Activated T-cell treated with anti-CD3 and anti-CD28 coated beads, Interleukin-2, amount 50 U/mL, for 4 hours (primary cell): ENCODE data around the gene PARP11. TPM values are rescaled to one million over a fixed set of nuclear protein-coding genes. Genes with fewer than 3 reads are reported as not detected.
A peak's percentile ranks its signal among the peaks of the same experiment; 100 is the strongest.

Experiments used
- ATAC-seq, 2 donors: fragments of 200-7000 bp; cut with Tn5 transposase; one replicate each; pipeline ENCODE4 v1.10.0; 2021
- DNase-seq: peaks from one replicate; pipeline ENCODE4 v3.0.0-alpha.2; 2020
- H3K27me3 Mint-ChIP-seq: one replicate; pipeline ENCODE4 v1.8.0; 2021; ENCODE audit warnings: low read depth, mixed read lengths
- H3K36me3 Mint-ChIP-seq: one replicate; pipeline ENCODE4 v1.8.0; 2022; ENCODE audit warnings: mixed read lengths; ENCODE audit not compliant: insufficient read depth
- H3K4me1 Mint-ChIP-seq: one replicate; pipeline ENCODE4 v1.8.0; 2021; ENCODE audit warnings: low read depth, mixed read lengths
- H3K4me3 Mint-ChIP-seq: one replicate; pipeline ENCODE4 v1.8.0; 2021; ENCODE audit warnings: mild to moderate bottlenecking, moderate library complexity, mixed read lengths
- H3K9me3 Mint-ChIP-seq: one replicate; pipeline ENCODE4 v1.8.0; 2021; ENCODE audit warnings: mixed read lengths
- total RNA-seq, 3 donors: library from RNA; stranded (reverse); gene quantifications; one replicate each; pipeline ENCODE4 v1.2.1, GENCODE V29; 2021

Gene PARP11
- total RNA-seq, 3 donors from 2014 or later: 8.3 to 12.5 (median 9.0) TPM

DNA sequence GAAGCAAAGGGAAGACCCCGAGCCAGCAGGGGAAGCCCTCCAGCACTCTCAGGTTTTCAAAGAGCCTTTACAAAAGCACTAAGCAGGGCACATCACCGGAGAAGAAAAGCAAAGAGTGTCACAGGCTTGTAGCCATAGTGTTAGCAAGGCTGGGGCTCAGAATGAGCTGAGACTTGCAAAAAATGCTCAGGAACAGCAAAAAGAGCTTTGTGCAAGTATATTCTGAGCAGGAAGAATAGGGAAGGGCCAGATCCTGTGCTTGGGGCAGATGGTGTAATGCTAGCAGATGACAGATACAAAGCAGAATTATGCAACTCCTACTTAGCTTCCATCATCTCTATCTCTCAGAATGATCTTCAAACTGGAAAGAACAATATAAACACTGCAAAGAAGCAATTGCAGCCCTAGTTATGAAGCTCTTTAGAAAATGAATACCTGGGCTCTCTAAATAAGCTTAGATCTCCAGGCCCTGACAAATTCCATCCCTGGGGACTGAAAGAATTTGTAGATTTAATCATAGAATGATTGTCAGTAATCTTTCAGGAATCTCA, 23.7 kb upstream of the PARP11 start:
- ATAC-seq (peak in 1 of 2 donors; percentile 35), DNase-seq (no peak)
- H3K27me3 Mint-ChIP-seq: no peaks in the 10 kb centered on the region
- H3K9me3 Mint-ChIP-seq: no peaks in the 10 kb centered on the region
- H3K4me1 Mint-ChIP-seq: peaks cover 7% of the 10 kb centered on the region
- H3K36me3 Mint-ChIP-seq: no peaks in the 10 kb centered on the region
- peak overlapping the region; percentile 63 for H3K4me3 Mint-ChIP-seq

DNA sequence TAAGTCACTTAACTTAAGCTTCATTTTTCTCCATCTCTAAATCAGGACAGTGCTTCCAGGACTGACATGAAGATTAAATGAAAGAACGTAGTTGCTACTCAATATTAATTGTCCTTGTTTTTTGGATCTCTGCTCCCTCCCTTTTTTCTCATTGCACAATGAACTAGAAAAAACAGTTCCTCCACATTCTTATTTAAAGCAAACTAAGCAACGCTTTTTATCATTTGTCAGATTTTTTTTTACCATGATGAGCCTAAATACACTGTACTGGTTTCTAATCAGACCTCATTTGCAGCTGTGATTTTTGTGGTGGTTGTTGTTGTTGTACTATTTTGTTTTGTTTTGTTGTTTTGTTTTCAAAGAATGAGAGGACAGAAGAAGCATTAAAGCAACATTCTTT, 23.2 kb upstream of the PARP11 start:
- Mint-ChIP-seq H3K4me3 (no peak overlapping the region), H3K27me3 (no peaks in the 10 kb centered on the region), H3K36me3 (no peaks in the 10 kb centered on the region), H3K9me3 (no peaks in the 10 kb centered on the region), H3K4me1 (peaks cover 7% of the 10 kb centered on the region)
- ATAC-seq (no peak), DNase-seq (no peak)

DNA sequence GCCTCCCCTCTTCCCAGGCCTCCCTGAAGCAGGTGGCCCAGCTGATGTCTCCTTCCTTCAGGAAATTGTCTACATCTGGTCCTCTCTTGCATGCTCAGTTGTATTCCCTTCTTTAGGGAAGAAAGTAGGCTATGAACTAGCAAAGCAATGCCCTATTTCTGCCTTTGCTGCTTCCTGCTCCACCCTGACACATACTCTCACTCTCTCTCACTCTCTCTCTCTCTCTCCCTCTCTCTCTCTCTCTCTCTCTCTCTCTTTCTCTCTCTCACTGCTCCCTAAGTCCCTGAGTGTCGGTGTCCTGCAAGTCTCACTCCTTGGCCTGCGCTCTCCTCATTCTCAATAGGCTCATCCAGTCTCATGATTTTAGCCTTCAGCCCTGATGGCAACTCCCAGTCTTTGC, 19.4 kb upstream of the PARP11 start:
- no peak overlapping the region for H3K4me3 Mint-ChIP-seq
- H3K36me3 Mint-ChIP-seq: no peaks in the 10 kb centered on the region
- DNase-seq: no peak
- no peak for ATAC-seq
- H3K9me3 Mint-ChIP-seq: no peaks in the 10 kb centered on the region
- H3K4me1 Mint-ChIP-seq: no peaks in the 10 kb centered on the region
- H3K27me3 Mint-ChIP-seq: no peaks in the 10 kb centered on the region

DNA sequence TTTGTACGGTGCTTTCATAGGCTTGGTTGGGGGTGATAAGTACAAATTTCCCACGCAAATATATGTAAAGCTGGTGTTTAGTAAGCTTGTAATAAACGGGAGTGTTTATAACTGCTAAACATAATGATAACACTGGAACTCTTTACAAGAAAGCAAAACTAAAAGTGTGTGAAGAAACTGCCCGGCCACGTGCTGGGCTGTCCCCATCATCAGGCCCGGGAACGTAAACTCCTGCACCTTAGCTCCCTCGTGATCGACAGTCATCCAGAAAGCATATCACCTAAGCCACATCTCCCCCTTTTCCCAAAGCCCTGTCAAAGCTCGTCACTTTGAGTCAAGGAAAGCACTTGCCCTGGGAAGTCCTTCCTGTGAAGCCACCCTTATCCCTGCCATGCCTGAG, 18.0 kb upstream of the PARP11 start:
- Mint-ChIP-seq H3K9me3 (no peaks in the 10 kb centered on the region), H3K4me3 (no peak overlapping the region), H3K27me3 (no peaks in the 10 kb centered on the region), H3K4me1 (no peaks in the 10 kb centered on the region), H3K36me3 (no peaks in the 10 kb centered on the region)
- ATAC-seq (no peak), DNase-seq (no peak)

DNA sequence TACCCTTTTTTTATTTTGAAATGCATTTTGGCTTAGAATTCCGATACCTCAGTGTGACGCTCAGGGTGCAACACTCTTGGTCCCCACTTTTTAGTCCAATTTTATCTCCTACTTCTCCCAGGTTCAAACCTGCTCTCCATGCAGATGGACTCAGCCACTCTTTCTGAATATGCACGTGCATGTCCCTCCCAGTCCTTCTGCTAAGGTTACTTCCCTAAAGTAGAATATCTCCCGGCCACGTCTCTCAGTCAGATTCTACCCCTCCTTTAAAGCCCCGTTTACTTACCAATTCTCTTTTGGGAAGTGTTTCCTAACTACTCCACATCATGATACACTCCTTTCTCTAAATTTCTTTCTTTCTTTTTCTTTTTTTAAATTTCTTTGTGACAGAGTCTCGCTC, 15.5 kb upstream of the PARP11 start:
- no peaks in the 10 kb centered on the region for H3K27me3 Mint-ChIP-seq
- no peak for ATAC-seq

DNA sequence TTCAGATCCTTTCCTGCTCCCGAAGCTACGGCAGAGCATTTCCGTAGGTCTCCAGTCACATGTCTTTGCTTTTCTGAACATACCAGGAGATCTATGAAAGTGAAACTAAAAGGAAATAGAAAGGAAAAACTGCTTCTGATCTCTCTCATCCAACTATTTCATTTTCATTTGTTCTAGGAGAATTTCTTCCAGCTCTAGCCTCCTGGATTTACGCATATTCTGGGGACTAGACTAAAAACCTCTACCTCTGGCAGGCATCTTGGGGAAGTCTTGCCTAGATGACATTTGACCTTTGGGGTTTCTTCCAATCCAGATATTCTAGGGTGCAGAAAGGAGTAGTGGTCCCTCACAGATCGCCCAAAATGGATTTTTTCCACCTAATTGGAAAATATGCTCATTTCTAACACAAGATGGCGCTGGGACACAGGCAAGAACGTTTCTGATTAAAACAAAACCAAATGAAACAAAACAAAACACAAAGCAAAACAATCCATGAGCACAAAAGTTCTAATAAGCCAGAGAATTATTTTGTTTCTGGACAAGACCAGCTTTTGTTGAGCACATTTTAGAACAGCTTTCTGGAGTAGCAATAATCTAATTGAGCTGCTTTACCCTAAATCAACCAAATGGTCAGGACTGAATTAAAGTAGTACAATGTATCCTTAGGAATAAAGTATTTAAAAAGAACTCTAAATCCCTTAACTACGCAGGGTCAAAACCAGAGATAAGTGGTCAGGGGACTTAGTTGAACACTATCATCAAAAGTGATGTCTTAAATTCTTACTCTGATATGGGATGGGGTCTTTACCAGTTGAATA, 12.3 kb upstream of the PARP11 start:
- no peaks in the 10 kb centered on the region for H3K36me3 Mint-ChIP-seq
- H3K4me1 Mint-ChIP-seq: peaks cover 8% of the 10 kb centered on the region

More for the DNA sequence above, 15.5 kb upstream of the PARP11 start:
- DNase-seq: no peak
- Mint-ChIP-seq H3K9me3 (no peaks in the 10 kb centered on the region), H3K4me1 (peaks cover 8% of the 10 kb centered on the region), H3K36me3 (no peaks in the 10 kb centered on the region), H3K4me3 (no peak overlapping the region)

DNA sequence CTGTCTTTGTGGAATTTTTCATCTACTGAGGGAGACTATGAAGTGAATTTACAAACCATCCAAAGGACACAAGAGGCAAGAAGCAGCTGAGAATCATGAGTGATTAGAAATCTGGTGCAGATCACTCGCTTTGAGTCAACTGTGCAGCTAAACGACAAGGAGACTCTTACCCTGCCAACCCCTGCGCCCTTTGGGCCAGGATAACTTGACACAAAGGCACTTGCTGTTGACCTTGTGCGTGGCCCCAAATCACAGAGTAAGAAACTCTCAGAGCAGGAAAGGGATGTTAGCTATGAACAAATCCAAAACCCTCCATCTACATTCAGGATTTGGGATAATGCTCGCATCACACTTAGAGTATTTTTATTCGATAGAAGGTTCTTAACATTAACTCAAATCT, 11.5 kb upstream of the PARP11 start:
- Mint-ChIP-seq H3K27me3 (peaks cover 5% of the 10 kb centered on the region), H3K4me3 (no peak overlapping the region), H3K4me1 (peaks cover 12% of the 10 kb centered on the region), H3K9me3 (no peaks in the 10 kb centered on the region), H3K36me3 (no peaks in the 10 kb centered on the region)
- DNase-seq (no peak), ATAC-seq (no peak)

More for the DNA sequence above, 12.3 kb upstream of the PARP11 start:
- DNase-seq (peak; percentile 23), ATAC-seq (no peak)
- Mint-ChIP-seq H3K27me3 (peaks cover 5% of the 10 kb centered on the region), H3K4me3 (no peak overlapping the region), H3K9me3 (no peaks in the 10 kb centered on the region)

DNA sequence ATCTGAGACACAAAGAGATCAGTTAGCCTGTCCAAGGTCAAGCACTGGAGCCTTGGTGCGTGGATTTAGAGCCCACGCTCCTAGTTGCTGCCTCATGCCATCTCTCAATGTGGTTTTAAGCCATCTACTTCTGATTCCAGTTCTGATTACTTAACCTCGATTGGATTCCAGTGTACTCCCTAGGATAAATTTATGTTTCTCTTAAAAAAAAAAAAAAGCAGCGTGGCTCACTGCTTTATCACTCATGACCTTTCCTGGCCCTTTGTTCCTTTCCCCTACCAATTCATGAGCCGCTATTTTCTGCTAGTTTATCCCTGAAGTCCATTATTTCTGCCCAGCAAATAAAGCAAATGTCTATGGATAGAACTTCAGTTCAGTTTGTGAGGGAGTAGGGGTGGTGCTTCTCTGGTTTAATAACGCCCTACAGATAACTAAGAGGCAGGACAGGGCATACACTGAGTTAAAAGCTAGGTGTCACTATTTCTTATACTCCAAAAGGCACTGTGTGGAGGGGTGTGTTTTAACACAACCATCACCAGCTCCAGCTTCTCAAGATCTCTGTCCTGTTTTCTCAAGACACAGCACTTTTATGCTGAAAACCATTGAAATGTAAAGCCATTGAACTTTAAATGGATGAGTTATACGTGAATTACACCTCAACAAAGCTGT, 9.8 kb upstream of the PARP11 start:
- Mint-ChIP-seq H3K36me3 (no peaks in the 10 kb centered on the region), H3K4me3 (no peak overlapping the region), H3K27me3 (peaks cover 5% of the 10 kb centered on the region), H3K4me1 (peaks cover 22% of the 10 kb centered on the region), H3K9me3 (no peaks in the 10 kb centered on the region)
- ATAC-seq (peak; percentile 65 to 74), DNase-seq (no peak)

DNA sequence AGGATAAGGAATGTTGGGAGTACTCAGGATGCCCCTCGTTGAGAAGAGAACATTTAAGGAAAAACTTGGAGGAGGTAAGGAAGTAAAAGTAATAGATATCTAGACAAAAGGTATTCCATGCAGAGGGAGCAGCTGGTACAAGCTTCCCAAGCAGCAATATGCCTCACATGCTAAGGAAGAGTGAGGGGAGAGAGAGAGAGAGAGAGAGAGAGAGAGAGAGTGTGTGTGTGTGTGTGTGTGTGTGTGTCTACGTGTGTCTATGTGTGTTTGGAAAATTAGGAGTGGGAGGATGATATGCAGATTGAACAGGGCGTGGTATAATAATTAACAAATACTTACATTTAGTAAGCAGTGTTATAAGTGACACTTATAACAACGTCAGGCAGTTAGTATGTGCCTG, 9.2 kb upstream of the PARP11 start:
- no peaks in the 10 kb centered on the region for H3K36me3 Mint-ChIP-seq
- H3K4me1 Mint-ChIP-seq: peaks cover 22% of the 10 kb centered on the region
- H3K4me3 Mint-ChIP-seq: no peak overlapping the region
- H3K9me3 Mint-ChIP-seq: no peaks in the 10 kb centered on the region
- peaks cover 5% of the 10 kb centered on the region for H3K27me3 Mint-ChIP-seq
- no peak for DNase-seq
- no peak for ATAC-seq

DNA sequence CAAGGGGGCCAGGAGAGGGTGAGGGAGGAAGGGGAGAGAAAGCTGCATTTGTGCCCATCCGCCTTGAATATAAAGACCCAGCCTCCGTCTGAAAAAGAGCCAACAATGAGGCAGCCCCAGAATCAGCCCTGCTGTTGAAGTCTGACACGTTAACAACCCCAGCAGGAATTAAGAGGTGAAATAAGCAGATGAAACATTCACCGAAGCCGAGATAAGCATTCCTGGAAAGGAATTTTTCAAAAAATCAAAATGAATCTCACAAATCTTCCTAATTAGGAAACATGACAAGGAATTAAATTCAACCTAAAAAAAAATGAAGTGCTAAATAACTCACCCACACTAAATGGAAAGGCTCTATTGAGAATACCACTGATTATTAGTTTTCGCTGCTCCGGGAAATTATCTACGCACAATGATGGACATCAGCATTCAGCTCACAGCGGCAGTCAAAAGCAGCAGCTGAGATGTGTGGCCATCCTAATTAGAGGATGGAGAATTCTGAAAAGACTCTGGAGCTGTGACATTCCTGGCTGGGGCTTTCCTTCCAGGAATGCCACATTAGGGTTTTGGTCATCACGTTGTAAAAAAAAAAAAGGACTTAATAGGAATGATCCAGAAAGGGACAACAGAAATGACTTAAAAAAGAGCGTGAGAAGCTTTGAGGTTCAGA, 8.2 kb upstream of the PARP11 start:
- ATAC-seq (no peak), DNase-seq (no peak)
- Mint-ChIP-seq H3K4me1 (peaks cover 22% of the 10 kb centered on the region), H3K9me3 (no peaks in the 10 kb centered on the region), H3K27me3 (peaks cover 5% of the 10 kb centered on the region), H3K36me3 (no peaks in the 10 kb centered on the region), H3K4me3 (no peak overlapping the region)

DNA sequence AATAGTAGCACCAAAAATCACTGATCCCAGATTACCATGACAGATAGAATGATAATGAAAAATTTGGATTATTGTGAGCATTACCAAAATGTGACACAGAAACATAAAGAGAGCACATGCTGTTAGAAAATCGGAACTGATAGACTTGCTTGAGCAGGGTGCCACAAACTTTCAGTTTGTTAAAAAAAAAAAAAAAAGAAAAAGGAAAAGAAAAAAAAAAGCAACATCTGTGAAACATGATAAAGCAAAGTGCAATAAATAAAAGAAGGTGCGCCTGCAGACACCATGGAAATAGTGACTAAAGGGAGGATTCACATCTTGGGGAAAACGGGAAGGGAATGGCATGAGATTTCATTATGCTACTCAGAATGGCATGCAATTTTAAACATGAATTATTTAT, 6.6 kb upstream of the PARP11 start:
- DNase-seq (no peak), ATAC-seq (no peak)
- Mint-ChIP-seq H3K4me1 (peaks cover 14% of the 10 kb centered on the region), H3K9me3 (no peaks in the 10 kb centered on the region), H3K4me3 (no peak overlapping the region), H3K27me3 (peaks cover 5% of the 10 kb centered on the region), H3K36me3 (no peaks in the 10 kb centered on the region)

DNA sequence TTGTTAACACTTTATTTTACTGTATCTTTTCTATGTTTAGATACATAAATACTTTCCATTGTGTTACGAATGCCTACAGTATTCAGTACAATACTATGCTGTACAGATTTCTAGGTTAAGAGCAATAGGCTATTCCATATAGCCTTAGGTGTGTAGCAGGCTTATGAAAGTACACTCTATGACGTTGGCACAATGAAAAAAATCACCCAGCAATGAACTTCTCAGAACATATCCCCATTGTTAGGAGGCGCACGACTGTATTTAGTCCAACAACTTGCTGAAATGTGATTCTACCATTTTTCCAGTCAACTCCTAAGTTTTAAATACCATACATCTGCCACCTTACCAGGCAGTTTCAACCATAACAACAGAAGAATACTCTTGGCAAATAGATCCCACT, 1.8 kb downstream of the PARP11 start:
- DNase-seq: no peak
- H3K36me3 Mint-ChIP-seq: peaks cover 2% of the 10 kb centered on the region
- peaks cover 61% of the 10 kb centered on the region for H3K4me1 Mint-ChIP-seq
- no peaks in the 10 kb centered on the region for H3K9me3 Mint-ChIP-seq
- peak overlapping the region; percentile 97 for H3K4me3 Mint-ChIP-seq
- H3K27me3 Mint-ChIP-seq: no peaks in the 10 kb centered on the region
- ATAC-seq: no peak

DNA sequence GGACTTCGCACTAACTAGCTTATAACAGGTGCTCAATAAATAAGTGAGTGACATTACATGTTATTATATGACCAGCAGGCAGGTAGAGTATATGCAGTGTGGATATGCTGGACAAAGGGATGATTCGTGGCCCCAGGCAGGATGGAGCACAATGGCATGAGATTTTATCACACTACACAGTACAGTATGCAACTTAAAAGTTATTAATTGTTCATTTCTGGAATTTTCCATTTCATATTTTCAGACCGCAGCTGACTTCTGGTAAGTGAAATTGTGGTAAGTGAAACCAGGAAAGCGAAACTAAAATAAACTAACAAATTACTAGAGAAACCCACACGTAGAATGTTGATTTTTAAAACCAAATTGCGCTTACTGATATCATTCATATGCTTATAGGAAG, 3.3 kb downstream of the PARP11 start:
- H3K4me1 Mint-ChIP-seq: peaks cover 66% of the 10 kb centered on the region
- H3K9me3 Mint-ChIP-seq: peaks cover 14% of the 10 kb centered on the region
- peaks cover 12% of the 10 kb centered on the region for H3K36me3 Mint-ChIP-seq
- DNase-seq: no peak
- no peaks in the 10 kb centered on the region for H3K27me3 Mint-ChIP-seq
- peak; percentile 26 to 33 for ATAC-seq
- H3K4me3 Mint-ChIP-seq: peak overlapping the region; percentile 97

DNA sequence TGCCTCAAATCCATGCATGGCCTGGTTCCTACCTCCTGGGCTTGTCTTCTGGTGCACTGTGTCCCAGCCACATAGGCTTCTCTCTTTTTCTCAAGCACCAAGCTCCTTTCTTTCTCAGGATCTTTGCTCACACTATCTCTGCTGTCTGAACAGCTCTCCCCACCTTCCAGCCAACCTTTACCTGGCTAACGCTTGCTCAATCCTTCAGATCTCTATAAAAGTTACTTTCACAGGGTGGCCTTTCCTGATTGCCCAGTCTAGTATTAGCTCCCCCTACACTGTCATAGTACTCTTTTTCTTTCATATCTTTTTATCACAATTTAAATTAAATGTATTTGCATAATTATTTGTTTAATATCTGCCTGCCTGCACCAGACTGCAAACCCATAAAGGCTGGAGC, 3.8 kb downstream of the PARP11 start:
- peaks cover 17% of the 10 kb centered on the region for H3K9me3 Mint-ChIP-seq
- H3K4me1 Mint-ChIP-seq: peaks cover 66% of the 10 kb centered on the region
- ATAC-seq: no peak
- H3K27me3 Mint-ChIP-seq: no peaks in the 10 kb centered on the region
- H3K36me3 Mint-ChIP-seq: peaks cover 15% of the 10 kb centered on the region
- no peak for DNase-seq
- H3K4me3 Mint-ChIP-seq: peak overlapping the region; percentile 97
